ENCODE measurements around the gene KCTD15.
"Not testable (repeated sequence)": the region's sequence is repeated elsewhere in the genome, so short reads cannot be mapped to it uniquely, and the experiment has no call there.

Gene KCTD15

GRCh38 chr19:33815380-33816340 is 19.0 kb downstream of the KCTD15 start:
- no peak for DNase-seq

GRCh38 chr19:33818411-33818810 is 21.7 kb downstream of the KCTD15 start:
- DNase-seq: no peak

- not testable (repeated sequence) for DNase-seq
Observed at GRCh38 chr19:33819078-33819477, 22.4 kb downstream of the KCTD15 start.

GRCh38 chr19:33819506-33819879 is 22.8 kb downstream of the KCTD15 start:
- DNase-seq: no peak

GRCh38 chr19:33819880-33820781 is 23.5 kb downstream of the KCTD15 start:
- peak; percentile 52 for DNase-seq

GRCh38 chr19:33821871-33822270 is 25.2 kb downstream of the KCTD15 start:
- DNase-seq: no peak

GRCh38 chr19:33823341-33823740 is 26.7 kb downstream of the KCTD15 start:
- no peak for DNase-seq

GRCh38 chr19:33825556-33825955 is 28.9 kb downstream of the KCTD15 start:
- DNase-seq: no peak

- DNase-seq: no peak
Observed at GRCh38 chr19:33826521-33826920, 29.9 kb downstream of the KCTD15 start.

- DNase-seq: no peak
Observed at GRCh38 chr19:33828266-33829075, 31.8 kb downstream of the KCTD15 start.

- no peak for DNase-seq
Observed at GRCh38 chr19:33830264-33830663, 33.6 kb downstream of the KCTD15 start.

- no peak for DNase-seq
Observed at GRCh38 chr19:33831825-33832224, 35.2 kb downstream of the KCTD15 start.

GRCh38 chr19:33832633-33833032 is 36.0 kb downstream of the KCTD15 start:
- DNase-seq: no peak

GRCh38 chr19:33840382-33840781 is 43.7 kb downstream of the KCTD15 start:
- DNase-seq: no peak

GRCh38 chr19:33840783-33841182 is 44.1 kb downstream of the KCTD15 start:
- DNase-seq: no peak

- DNase-seq: no peak
Observed at GRCh38 chr19:33841685-33842084, 45.0 kb downstream of the KCTD15 start.

- no peak for DNase-seq
Observed at GRCh38 chr19:33844478-33844877, 47.8 kb downstream of the KCTD15 start.

GRCh38 chr19:33845498-33845897 is 48.8 kb downstream of the KCTD15 start:
- no peak for DNase-seq

GRCh38 chr19:33849551-33850147 is 53.0 kb downstream of the KCTD15 start:
- no peak for DNase-seq

- no peak for DNase-seq
Observed at GRCh38 chr19:33859016-33859415, 62.3 kb downstream of the KCTD15 start.

- DNase-seq: no peak
Observed at GRCh38 chr19:33860312-33861090, 63.8 kb downstream of the KCTD15 start.
